ENCODE measurements around the gene MVK.

The MVK gene

GRCh38 chr12:109545826-109546225 is 27.8 kb upstream of the MVK start:
- DNase-seq (ENCODE audit: low spot score) = no peak

GRCh38 chr12:109547286-109547685 is 26.3 kb upstream of the MVK start:
- DNase-seq (ENCODE audit: low spot score) = no peak

GRCh38 chr12:109548258-109548657 is 25.3 kb upstream of the MVK start:
- DNase-seq (ENCODE audit: low spot score) = no peak

- DNase-seq (ENCODE audit: low spot score) = peak; percentile 36
Measured at GRCh38 chr12:109549613-109550270, 23.9 kb upstream of the MVK start.

DNA sequence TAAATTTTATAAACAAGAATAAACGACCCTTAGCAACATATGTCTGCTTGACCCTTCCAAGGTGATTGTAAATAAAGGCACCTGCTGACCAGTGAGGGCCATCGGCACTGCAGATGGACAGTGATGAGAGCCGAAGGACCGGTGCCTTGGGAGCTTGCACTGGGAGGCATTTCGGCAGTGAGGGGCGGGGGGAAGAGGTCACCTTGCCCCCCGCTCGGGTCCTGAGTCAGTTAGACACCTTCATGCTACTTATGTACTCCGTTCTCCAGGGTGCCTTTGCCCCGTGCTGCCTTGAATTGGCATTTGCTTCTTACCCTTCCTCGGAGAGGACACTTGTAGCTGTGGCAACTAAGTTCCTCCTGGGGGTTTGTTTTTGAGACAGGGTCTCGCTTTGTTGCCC is 23.3 kb upstream of the MVK start:
- DNase-seq (ENCODE audit: low spot score) = no peak

DNA sequence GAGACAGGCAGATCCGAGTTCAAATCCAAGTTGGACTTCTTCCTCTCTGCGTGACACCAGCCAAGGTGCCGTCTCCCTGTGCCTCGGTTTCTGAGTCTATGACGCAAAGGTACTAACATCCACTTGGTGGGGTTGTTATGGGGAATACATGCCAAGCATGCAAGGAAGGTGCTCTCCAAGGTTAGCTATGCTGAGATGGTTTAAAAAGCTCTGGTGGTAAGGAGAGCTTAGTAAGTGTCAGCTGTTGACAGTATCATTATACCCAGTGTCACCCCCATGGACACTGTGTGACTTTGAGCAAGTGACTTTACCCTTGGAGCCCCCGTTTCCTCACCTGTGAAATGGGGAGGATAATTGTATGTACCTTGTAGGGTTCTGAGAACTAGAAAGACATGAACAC is 22.5 kb upstream of the MVK start:
- no peak for DNase-seq (ENCODE audit: low spot score)

DNA sequence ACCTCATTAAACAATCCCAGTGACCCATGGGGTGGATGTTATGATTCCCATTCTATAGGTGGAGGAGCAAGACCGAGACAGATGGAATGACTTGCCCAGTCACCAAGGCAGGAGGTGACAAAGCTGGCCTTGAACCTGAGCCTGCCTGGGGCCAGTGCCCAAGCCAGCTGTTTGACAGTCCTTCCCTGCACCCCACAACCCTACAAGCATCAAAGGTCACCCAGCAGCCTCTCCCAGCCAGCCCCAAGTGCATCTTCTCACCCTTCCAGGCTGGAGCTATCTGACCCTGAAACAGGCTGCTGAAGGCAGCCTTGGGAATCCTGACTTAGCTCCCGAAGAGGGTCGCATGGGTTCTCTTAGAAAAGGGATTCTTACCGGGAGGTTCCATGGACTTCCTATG is 20.6 kb upstream of the MVK start:
- no peak for DNase-seq (ENCODE audit: low spot score)

DNA sequence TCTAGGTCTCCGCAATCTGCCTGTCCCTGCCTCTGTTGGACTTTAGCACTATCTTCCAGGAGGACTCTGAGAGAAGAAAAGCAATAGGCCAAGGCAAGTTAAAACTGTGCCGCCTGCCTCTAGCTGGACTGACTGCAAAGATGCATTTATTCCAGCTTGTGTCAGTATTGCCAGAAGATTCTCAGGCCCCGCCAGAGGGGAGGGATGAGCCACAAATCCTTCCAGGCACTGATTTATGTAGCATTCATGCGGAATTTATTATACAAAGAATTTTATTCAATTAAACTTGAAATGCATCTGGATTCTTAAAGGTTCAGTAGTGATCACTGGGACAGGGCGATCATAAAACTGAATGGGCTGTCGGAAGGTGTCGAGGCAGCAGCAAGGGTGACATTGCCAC is 20.1 kb upstream of the MVK start:
- no peak for DNase-seq (ENCODE audit: low spot score)

DNA sequence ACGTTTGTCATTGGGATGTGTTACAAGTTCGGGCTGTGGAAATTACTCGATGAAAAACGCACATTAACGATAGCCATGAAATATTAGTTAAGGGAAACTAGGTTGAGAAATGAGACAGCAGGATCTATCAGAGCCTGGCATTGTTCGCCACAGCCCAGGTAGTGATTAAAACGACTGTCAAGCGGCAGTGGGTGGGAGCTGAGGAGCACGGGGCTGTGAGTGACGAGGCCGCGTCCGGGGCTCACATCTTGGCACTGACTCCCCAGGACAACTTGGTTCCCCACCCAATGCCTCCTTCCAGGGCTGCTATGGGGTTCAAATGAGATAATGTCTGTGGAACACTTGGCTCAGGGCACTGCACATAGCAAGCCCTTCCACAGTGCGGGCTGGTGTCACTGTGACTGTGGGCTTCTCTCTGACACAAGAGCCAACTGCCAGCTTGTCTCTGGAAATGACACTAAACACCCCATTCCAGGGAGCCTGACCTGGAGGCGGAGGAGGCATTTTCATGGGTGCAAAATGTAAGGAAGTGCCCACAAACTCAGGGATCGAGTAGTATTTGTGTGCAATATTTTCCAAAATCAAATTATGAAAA is 19.6 kb upstream of the MVK start:
- DNase-seq (ENCODE audit: low spot score) = no peak

- no peak for DNase-seq (ENCODE audit: low spot score)
Measured at GRCh38 chr12:109554761-109555160, 18.8 kb upstream of the MVK start.

- no peak for DNase-seq (ENCODE audit: low spot score)
Measured at GRCh38 chr12:109555431-109556315, 17.9 kb upstream of the MVK start.

DNA sequence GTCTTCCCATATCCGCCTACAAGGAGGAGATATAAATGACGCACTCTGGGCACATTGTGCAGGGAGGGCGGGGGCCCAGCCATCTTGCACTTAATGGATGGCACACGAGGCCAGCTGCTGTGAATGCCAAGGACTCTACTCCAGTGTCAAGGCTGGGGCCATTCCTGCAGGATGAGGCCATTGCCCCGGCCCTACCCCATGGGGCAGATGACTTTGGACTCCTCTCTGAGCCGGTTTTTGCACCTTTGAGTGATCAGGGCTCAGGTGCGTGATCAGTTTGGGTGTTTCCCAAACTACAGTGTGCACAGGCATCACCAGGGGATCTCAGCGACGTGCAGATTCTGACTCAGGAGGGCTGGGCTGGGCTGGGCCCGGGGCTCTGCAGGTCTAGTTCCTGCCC is 16.4 kb upstream of the MVK start:
- DNase-seq (ENCODE audit: low spot score) = no peak

GRCh38 chr12:109557805-109558204 is 15.8 kb upstream of the MVK start:
- DNase-seq (ENCODE audit: low spot score) = no peak

DNA sequence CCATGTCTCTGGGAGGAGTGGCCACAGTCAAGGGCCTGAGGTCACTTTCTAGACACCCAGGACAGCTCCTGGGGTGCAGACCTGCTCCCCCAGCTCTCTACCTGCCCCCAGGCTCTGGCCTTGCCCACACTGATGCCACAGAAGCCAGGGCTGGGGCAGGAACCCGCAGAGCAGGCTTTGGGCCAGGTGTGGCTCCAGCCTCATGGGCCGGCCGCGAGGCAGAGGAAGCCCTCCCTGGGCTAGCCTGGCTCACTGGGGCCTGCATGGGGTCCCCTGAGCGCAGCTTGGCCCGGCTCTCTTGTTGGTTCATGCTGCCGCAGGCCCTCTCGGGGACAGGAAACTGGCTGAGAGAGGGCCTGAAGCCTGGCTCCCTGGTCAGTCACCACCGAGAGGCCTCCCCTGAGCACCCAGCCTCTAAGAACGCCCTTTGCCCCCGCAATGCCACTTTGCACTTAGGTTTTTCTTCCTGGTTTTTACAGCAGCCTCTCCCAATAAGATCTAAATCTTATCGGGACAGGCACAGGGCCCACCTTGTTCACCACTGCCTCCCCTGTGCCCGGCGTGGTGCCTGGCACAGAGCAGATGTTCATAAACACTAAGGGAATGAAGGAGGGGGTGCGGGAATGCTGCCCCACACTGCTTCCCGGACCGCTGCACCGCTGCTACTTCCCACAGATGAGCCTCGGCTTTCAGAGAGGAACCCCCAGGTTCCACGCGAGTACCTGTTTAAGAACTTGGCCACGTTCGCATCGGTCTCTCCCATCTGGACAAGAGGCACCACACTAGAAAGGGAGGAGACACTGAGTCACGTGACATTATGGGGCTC is 15.0 kb upstream of the MVK start:
- no peak for DNase-seq (ENCODE audit: low spot score)

GRCh38 chr12:109559200-109559505 is 14.4 kb upstream of the MVK start:
- no peak for DNase-seq (ENCODE audit: low spot score)

GRCh38 chr12:109559601-109560000 is 14.0 kb upstream of the MVK start:
- no peak for DNase-seq (ENCODE audit: low spot score)

DNA sequence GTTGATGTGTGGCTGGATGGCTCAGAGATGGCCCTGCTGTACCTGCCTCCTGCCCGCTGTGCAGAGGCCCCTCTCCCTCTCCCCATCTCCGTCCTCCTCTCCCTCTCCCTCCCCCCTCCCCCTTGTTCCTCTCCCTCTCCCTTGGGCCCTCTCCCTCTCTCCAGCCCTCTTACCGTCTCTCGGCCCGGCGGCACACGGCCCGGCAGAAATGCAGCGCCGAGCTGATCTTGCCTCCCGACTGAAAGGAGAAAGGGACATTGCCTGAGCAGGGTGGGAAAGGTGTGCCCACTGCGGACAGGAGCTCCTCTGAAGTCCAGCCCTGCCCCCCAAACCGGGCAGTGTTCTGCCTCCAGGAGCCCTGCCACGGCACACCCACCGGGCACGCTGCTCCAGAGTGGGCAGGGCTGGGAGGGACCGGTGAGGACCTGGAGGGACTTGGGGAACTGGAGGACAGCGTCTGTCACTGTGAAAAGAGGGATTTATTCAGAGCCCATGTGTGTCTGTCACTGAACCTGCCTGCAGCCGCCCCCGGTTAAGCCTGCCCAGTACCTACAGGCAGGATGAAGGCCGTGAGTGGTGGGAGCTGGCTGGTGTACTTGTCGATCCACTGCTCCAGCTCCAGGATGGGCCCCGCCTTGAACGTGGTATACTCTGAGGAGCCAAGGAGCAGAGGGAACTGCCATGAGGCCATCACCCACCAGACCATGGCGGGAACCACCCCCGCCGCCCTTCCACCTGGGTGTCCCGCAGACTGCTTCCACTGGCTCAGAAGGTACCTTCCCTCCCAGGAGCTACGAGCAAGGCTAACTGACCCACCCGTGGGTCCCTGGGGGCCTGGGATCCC is 12.5 kb upstream of the MVK start:
- no peak for DNase-seq (ENCODE audit: low spot score)

DNA sequence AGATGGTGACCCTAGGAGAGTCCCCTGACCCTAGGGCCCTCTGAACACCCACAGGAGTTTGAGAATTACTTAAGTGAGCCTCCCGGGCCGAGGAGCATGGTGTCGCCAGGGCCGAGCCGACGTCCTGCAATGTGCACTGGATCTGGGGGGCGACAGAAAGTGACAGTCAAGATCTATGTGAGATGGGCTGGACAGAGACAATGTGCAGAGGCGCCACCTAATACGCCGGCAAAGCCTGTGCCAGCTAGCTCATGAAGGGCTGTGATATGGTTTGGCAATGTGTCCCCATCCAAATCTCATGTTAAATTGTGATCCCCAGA is 11.9 kb upstream of the MVK start:
- DNase-seq (ENCODE audit: low spot score) = no peak

GRCh38 chr12:109562871-109563270 is 10.7 kb upstream of the MVK start:
- DNase-seq (ENCODE audit: low spot score) = no peak

DNA sequence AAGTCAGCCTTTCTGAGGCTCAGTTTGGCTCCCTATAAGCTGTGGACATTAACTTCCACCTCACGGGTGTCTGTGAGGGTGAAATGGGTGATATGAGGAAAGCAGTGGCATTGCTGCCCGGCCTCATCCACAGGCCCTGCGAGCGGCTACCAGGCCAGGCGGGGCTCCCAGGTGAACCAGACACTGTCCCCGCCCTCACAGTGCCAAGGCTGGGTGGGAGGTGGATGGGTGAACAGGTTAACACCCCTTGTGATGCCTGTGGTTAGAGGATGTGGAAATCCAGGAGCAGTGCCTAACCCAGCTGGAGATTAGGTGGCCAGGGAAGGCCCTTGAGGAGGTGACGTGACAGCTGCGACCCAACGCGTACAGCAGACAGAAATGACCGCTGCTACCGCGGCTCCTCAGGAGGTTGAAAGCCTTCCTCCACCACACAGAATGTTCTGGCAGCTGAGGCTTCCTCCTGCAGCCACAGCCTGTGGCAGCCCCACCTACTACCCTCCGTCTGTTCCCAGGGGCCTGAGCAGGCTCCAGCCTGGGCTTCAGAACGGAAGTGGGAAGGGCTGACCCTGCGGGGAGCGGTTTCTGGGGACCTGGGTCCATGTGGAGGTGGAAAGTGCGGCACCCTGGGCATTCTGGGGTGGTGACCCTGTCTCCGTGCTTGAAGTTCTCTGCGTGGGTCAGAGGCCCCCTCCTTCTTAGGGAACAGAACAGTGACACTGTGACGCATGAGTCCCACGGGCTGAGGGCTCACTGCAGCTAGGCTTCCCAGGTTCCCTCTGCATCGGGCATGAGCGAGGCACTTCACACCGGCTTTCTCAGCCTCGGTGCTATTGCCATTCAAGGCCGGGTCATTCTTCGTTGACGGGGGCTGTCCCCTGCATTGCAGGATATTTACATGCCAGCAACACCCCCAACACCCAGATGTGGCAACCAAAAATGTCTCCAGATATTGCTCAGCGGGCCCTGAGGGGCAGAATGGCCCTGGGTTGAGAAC is 10.0 kb upstream of the MVK start:
- DNase-seq (ENCODE audit: low spot score) = no peak

DNA sequence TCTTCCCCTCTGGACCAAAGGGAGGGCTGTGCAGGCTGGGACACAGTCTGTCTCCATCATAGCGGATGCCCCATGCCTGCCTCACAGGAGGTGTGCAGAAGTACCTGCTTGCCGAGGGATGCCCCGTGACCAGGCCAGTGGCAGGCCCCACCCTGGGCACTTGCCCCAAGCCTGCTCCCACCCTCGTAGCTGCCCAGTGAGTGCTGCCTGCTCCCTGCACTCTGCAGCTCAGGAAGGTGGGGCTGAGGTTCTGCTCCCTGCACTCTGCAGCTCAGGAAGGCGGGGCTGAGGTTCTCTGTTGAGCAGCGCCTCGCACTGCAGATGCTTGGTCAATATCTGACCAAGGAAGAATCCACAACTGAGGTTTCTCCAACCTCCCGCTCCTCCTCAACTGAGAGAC is 7.2 kb upstream of the MVK start:
- DNase-seq (ENCODE audit: low spot score) = no peak
